Measurements from ENCODE around the gene PLEKHN1.

The PLEKHN1 gene

DNA sequence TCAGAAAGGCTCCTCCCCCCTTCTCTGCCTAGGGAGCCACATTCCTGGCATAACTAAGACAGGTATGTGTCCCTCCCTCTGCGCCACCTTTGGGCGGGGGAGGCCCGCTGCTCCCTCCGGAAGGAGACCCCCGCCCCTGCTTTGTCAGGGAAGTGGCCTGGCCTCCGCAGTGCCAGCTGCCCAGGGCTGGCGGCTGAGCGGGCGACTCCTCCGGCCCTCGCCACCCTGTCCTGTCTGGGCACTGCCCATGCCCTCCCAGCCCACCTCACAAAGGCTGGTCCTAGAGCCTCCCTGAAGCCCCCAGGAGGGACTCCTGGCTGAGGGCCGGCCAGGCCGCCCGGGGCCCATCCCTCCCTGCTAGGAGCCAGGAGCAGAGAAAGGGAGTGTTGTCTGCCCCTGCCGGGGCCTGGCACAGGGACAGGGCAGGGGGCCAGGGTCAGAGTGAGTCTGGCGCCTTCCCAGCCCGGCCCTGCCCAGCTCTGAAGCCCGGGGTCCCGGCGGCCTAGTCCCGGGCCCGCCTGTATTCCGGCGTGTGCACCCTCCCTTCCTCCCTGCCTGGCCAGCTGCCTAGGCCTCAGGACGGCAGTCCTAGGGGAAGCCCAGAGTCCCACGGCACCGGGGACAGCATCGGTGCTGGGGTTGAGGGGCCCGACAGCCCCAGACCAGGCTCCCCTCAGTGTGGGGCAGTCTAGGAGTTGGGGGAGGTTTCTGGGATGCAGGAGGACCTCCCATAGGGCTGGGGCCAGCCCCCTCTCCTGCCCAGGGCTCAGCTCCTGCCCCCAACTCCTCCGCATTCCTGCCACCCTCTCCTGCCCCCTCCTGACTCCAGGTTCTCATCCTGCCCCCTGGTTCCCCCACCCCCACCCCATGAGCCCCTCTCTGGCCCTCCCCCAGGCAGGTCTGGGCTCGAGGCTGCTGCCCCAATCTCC, 58.8 kb downstream of the PLEKHN1 start:
- DNase-seq (ENCODE audit: low read depth) = no peak
